Hepatocyte (in vitro differentiated cells): ENCODE measurements around the gene KCNJ15.

Experiments
- CTCF ChIP-seq: fragments of 200-600 bp; sonication (generic); IDR thresholded peaks from 2 replicates; pipeline ENCODE4 v1.5.1; 2016; ENCODE audit warnings: antibody characterized with exemption, mild to moderate bottlenecking; ENCODE audit not compliant: poor library complexity
- EZH2 ChIP-seq: fragments of 200-600 bp; sonication (generic); IDR thresholded peaks from 2 replicates; pipeline ENCODE4 v1.6.1; 2016; ENCODE audit warnings: antibody characterized with exemption, mild to moderate bottlenecking, borderline replicate concordance

DNA sequence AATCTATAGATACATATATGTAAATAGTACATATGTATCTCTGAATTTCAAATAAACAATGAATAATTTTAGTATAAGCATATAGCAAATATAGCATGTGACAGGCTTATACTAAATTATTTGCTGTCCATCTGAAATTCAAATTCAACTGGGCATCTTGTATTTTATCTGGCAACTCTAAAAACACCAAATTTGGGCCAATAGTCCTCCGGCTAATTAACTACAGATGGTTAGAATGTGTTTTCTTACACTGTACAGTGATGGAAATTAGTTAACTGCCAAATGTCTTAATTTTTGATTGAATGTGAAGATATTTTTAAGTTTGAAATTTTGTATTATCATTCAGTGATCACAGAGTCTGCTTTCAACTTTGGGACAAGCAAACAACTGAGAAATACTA lies 30.7 kb downstream of the KCNJ15 start:
- TF ChIP-seq CTCF, result no peak
- TF ChIP-seq EZH2, result no peak
